Thoracic aorta (tissue), 2 donors: ENCODE data around the gene PTPN21. TPM values are rescaled to one million over a fixed set of nuclear protein-coding genes. Genes with fewer than 3 reads are reported as not detected.

Experiments
- ATAC-seq: fragments of 150-250 bp; one replicate; pipeline ENCODE4 v1.8.0; 2017; ENCODE audit warnings: low read depth; ENCODE audit not compliant: insufficient number of reproducible peaks, low FRiP score
- DNase-seq: peaks from one replicate; pipeline ENCODE4 v3.0.0-alpha.2; 2020; ENCODE audit warnings: low spot score
- H3K27ac ChIP-seq, 2 donors: fragments of 200-600 bp; sonication (generic); 1 replicate in 1 of 2; 2 replicates in 1 of 2; pipeline ENCODE4 v1.5.1; 2016; ENCODE audit warnings: mild to moderate bottlenecking in 2 of 2, moderate library complexity in 2 of 2
- H3K27me3 ChIP-seq: fragments of 200-600 bp; sonication (generic); replicated peaks from 2 replicates; pipeline ENCODE4 v1.6.0; 2016; ENCODE audit warnings: mild to moderate bottlenecking; ENCODE audit not compliant: insufficient read depth
- H3K36me3 ChIP-seq: fragments of 200-600 bp; sonication (generic); one replicate; pipeline ENCODE4 v1.5.1; 2016
- H3K4me1 ChIP-seq, 2 donors: fragments of 200-600 bp; sonication (generic); 1 replicate in 1 of 2; 2 replicates in 1 of 2; pipeline versions ENCODE4 v1.5.1 to v1.6.0; 2016; ENCODE audit warnings: low read depth in 2 of 2, mild to moderate bottlenecking in 1 of 2; ENCODE audit not compliant: control insufficient read depth in 1 of 2
- H3K4me3 ChIP-seq: fragments of 200-600 bp; sonication (generic); 2 replicates; pipeline ENCODE4 v1.5.1; 2016; ENCODE audit warnings: mild to moderate bottlenecking
- H3K9me3 ChIP-seq: fragments of 200-600 bp; sonication (generic); 2 replicates; pipeline ENCODE4 v1.5.1; 2016
- CTCF ChIP-seq: fragments of 200-600 bp; sonication (generic); IDR thresholded peaks from one replicate; pipeline ENCODE4 v1.5.1; 2019; ENCODE audit warnings: antibody characterized with exemption
- total RNA-seq, 2 donors: library from RNA; depleted of rRNA; stranded (reverse); fragments of >200 nt; gene quantifications; one replicate each; pipeline versions ENCODE4 v1.1.0 to v1.2.3, GENCODE V29; 2016

Gene PTPN21
- total RNA-seq, 2 donors from 2014 or later, result 32.5 to 38.6 TPM

- H3K9me3 ChIP-seq, result no peaks in the 10 kb centered on the region
- H3K27me3 ChIP-seq, result no peaks in the 10 kb centered on the region
- H3K4me1 ChIP-seq, result peaks cover 7 to 22% of the 10 kb centered on the region in 2 donors
- DNase-seq (no peak), ATAC-seq (no peak)
- H3K27ac ChIP-seq, result no peak overlapping the region
- peaks cover 22% of the 10 kb centered on the region for H3K36me3 ChIP-seq
- TF ChIP-seq CTCF, result no peak
- no peak overlapping the region for H3K4me3 ChIP-seq
Observed at GRCh38 chr14:88565427-88565826, 10.6 kb upstream of the PTPN21 start.

GRCh38 chr14:88563845-88564244 lies 9.0 kb upstream of the PTPN21 start:
- ATAC-seq (no peak), DNase-seq (no peak)
- Histone ChIP-seq H3K27ac (peak overlapping the region in 1 of 2 donors; percentile 88), H3K36me3 (peaks cover 10% of the 10 kb centered on the region), H3K4me1 (peaks cover 7 to 22% of the 10 kb centered on the region in 2 donors), H3K9me3 (no peaks in the 10 kb centered on the region), H3K27me3 (no peaks in the 10 kb centered on the region), H3K4me3 (peak overlapping the region; percentile 98)
- no peak for TF ChIP-seq CTCF

GRCh38 chr14:88562831-88563686 lies 8.3 kb upstream of the PTPN21 start, which contains the start of gene ZC3H14:
Gene ZC3H14, plus strand, starts transcription at chr14:88563037. Its CDS starts 97 bp downstream, at chr14:88563134.
- Histone ChIP-seq H3K27me3 (no peaks in the 10 kb centered on the region), H3K27ac (peak within 1 kb of the TSS; percentile 71 to 88), H3K36me3 (peaks cover 4% of the 10 kb centered on the region), H3K4me1 (peaks cover 7 to 22% of the 10 kb centered on the region in 2 donors), H3K9me3 (no peaks in the 10 kb centered on the region), H3K4me3 (peak within 1 kb of the TSS; percentile 98)
- no peak for DNase-seq
- no peak for TF ChIP-seq CTCF
- ATAC-seq, result peak; percentile 63

GRCh38 chr14:88562532-88562830 lies 7.7 kb upstream of the PTPN21 start:
- Histone ChIP-seq H3K4me3 (peak overlapping the region; percentile 98), H3K27ac (peak overlapping the region; percentile 71 to 88), H3K27me3 (no peaks in the 10 kb centered on the region), H3K4me1 (peaks cover 7 to 22% of the 10 kb centered on the region in 2 donors), H3K9me3 (no peaks in the 10 kb centered on the region), H3K36me3 (no peaks in the 10 kb centered on the region)
- no peak for TF ChIP-seq CTCF
- no peak for ATAC-seq
- DNase-seq, result no peak

- no peak for DNase-seq
- no peak overlapping the region for H3K27ac ChIP-seq
- no peaks in the 10 kb centered on the region for H3K27me3 ChIP-seq
- no peak overlapping the region for H3K4me3 ChIP-seq
- no peaks in the 10 kb centered on the region for H3K9me3 ChIP-seq
- TF ChIP-seq CTCF, result peak; percentile 12
- ATAC-seq, result no peak
- peaks cover 10 to 23% of the 10 kb centered on the region in 2 donors for H3K4me1 ChIP-seq
- no peaks in the 10 kb centered on the region for H3K36me3 ChIP-seq
Observed at GRCh38 chr14:88559852-88560251, 5.0 kb upstream of the PTPN21 start.
